HG03103 (cell line): ENCODE measurements around the gene SLC7A1.

Source experiments
- ATAC-seq: cut with Tn5 transposase; IDR thresholded peaks from one replicate; pipeline ENCODE4 v1.9.1; 2021; ENCODE audit warnings: low read depth; ENCODE audit not compliant: unreplicated experiment

Gene SLC7A1

GRCh38 chr13:29472332-29472961, 123.0 kb downstream of the SLC7A1 start:
- ATAC-seq = peak; percentile 51

- ATAC-seq = no peak
These were observed 123.9 kb downstream of the SLC7A1 start for GRCh38 chr13:29471551-29471950.

- no peak for ATAC-seq
These were observed 129.7 kb downstream of the SLC7A1 start for GRCh38 chr13:29465741-29466293.

- no peak for ATAC-seq
These were observed 131.3 kb downstream of the SLC7A1 start for GRCh38 chr13:29464105-29464679.

GRCh38 chr13:29459813-29460355, 135.6 kb downstream of the SLC7A1 start:
- no peak for ATAC-seq
